GM13976 (cell line): Measurements from ENCODE around the gene MYO1C.

ENCODE experiments used
- DNase-seq: peaks from one replicate; pipeline ENCODE4 v3.0.0; 2012; ENCODE audit warnings: low spot score
- CTCF ChIP-seq: IDR thresholded peaks from 2 replicates; pipeline ENCODE4 v1.5.1; 2012; ENCODE audit warnings: borderline replicate concordance, mild to moderate bottlenecking; ENCODE audit not compliant: insufficient read depth; ENCODE audit errors: extremely low read depth, missing control alignments, control extremely low read depth
- in situ Hi-C: fragments of 300-500 bp; cut with MboI; formaldehyde crosslinking; loops from one replicate; pipeline ENCODE4 v1.12.0; 2022; ENCODE audit warnings: low sequenced_read_pairs, mixed read lengths, inconsistent platforms; ENCODE audit not compliant: unreplicated experiment

MYO1C gene

GRCh38 chr17:1478418-1478817, 14.1 kb downstream of the MYO1C start:
- TF ChIP-seq CTCF: no peak
- in situ Hi-C loops: no loop called here
- DNase-seq: no peak

- in situ Hi-C loops: no loop called here
- DNase-seq: no peak
- no peak for TF ChIP-seq CTCF
Observed at GRCh38 chr17:1475321-1475854, 17.1 kb downstream of the MYO1C start.

GRCh38 chr17:1474402-1475189, 17.9 kb downstream of the MYO1C start:
- in situ Hi-C loops: no loop called here
- no peak for TF ChIP-seq CTCF
- DNase-seq: peak; percentile 92

GRCh38 chr17:1473841-1474240, 18.6 kb downstream of the MYO1C start:
- no peak for DNase-seq
- in situ Hi-C loops: no loop called here
- TF ChIP-seq CTCF: no peak

GRCh38 chr17:1473170-1473569, 19.3 kb downstream of the MYO1C start:
- DNase-seq: no peak
- TF ChIP-seq CTCF: no peak
- in situ Hi-C loops: no loop called here

GRCh38 chr17:1471911-1472821, 20.3 kb downstream of the MYO1C start:
- TF ChIP-seq CTCF: no peak
- no peak for DNase-seq
- in situ Hi-C loops: no loop called here
